Measurements from ENCODE around the gene FMOD.
"Not testable (repeated sequence)": the region's sequence is repeated elsewhere in the genome, so short reads cannot be mapped to it uniquely, and the experiment has no call there.

The FMOD gene

GRCh38 chr1:203304919-203305808 lies 45.8 kb downstream of the FMOD start, which contains the start of gene BTG2:
TSS of gene BTG2 (plus strand) at chr1:203305519. CDS start at chr1:203305607, 88 bp downstream.
- peak; percentile 96 for DNase-seq

GRCh38 chr1:203304391-203304918 lies 46.5 kb downstream of the FMOD start:
- no peak for DNase-seq

- DNase-seq: no peak
Measured at GRCh38 chr1:203302894-203303293, 48.0 kb downstream of the FMOD start.

GRCh38 chr1:203302456-203302855 lies 48.5 kb downstream of the FMOD start:
- DNase-seq: no peak

- DNase-seq: no peak
Measured at GRCh38 chr1:203301331-203301668, 49.6 kb downstream of the FMOD start.

GRCh38 chr1:203300441-203301330 lies 50.2 kb downstream of the FMOD start:
- DNase-seq: no peak

GRCh38 chr1:203299719-203300429 lies 51.0 kb downstream of the FMOD start:
- not testable (repeated sequence) for DNase-seq

GRCh38 chr1:203299169-203299568 lies 51.8 kb downstream of the FMOD start:
- DNase-seq: no peak

- no peak for DNase-seq
Measured at GRCh38 chr1:203296460-203297073, 54.4 kb downstream of the FMOD start.

GRCh38 chr1:203295796-203296195 lies 55.1 kb downstream of the FMOD start:
- DNase-seq: no peak

- no peak for DNase-seq
Measured at GRCh38 chr1:203291201-203292096, 59.5 kb downstream of the FMOD start.

Data from activated effector memory CD4-positive, alpha-beta T cell treated with anti-CD3 and anti-CD28 coated beads, Interleukin-2, amount 50 U/mL, for 16 hours (primary cell).